Lower leg skin (tissue), 4 donors: ENCODE results near the gene AKR1C4. TPM values are rescaled to one million over a fixed set of nuclear protein-coding genes. Genes with fewer than 3 reads are reported as not detected.

Source experiments
- DNase-seq, 2 donors: peaks; one replicate each; pipeline ENCODE4 v3.0.0-alpha.2; 2019; ENCODE audit warnings: low spot score in 2 of 2
- H3K4me3 ChIP-seq: fragments of 200-600 bp; sonication (generic); 2 replicates; pipeline ENCODE4 v1.5.1; 2017; ENCODE audit warnings: mild to moderate bottlenecking, low read depth; ENCODE audit not compliant: poor library complexity, severe bottlenecking
- CTCF ChIP-seq, 3 donors: fragments of 450-650 bp; IDR thresholded peaks; one replicate each; pipeline ENCODE4 v1.5.1; 2016; ENCODE audit warnings: antibody characterized with exemption in 3 of 3, mild to moderate bottlenecking in 3 of 3, moderate library complexity in 2 of 3
- POLR2A ChIP-seq, 2 donors: fragments of 450-650 bp; IDR thresholded peaks; one replicate each; pipeline ENCODE4 v1.6.1; 2016 to 2017; ENCODE audit warnings: antibody characterized with exemption in 2 of 2, mild to moderate bottlenecking in 1 of 2, moderate library complexity in 1 of 2
- WGBS, 2 donors: methylation state at CpG; one replicate each; pipeline ENCODE4 v1.1.5; 2018; 5-methylcytosine and 5-hydroxymethylcytosine counted together
- intact Hi-C: fragments of 100-400 bp; cut with DNase I; formaldehyde crosslinking; loops from one replicate; pipeline ENCODE4 v1.15.0; 2023; ENCODE audit warnings: low total_unique reads
- total RNA-seq, 4 donors: library from RNA; depleted of rRNA; stranded (reverse); fragments of >200 nt; gene quantifications; one replicate each; pipeline ENCODE4 v1.1.0, GENCODE V29; 2016

Gene AKR1C4
- total RNA-seq, 4 donors from 2014 or later = not detected

GRCh38 chr10:5266804-5267203, 70.2 kb downstream of the AKR1C4 start:
- intact Hi-C loops = no loop called here
- 100% methylated on average over 1 of the region's 1 CpG for WGBS, 2 donors
- DNase-seq = no peak
- H3K4me3 ChIP-seq = no peak overlapping the region
- TF ChIP-seq CTCF (IDR thresholded peaks at IDR 0.05) (no peak), POLR2A (IDR thresholded peaks at IDR 0.05) (no peak)

- no peak for TF ChIP-seq CTCF (IDR thresholded peaks at IDR 0.05)
- no peak for TF ChIP-seq POLR2A (IDR thresholded peaks at IDR 0.05)
- DNase-seq = no peak
- intact Hi-C loops = no loop called here
- no peak overlapping the region for H3K4me3 ChIP-seq
These were observed 71.6 kb downstream of the AKR1C4 start for GRCh38 chr10:5268234-5268633.

Other genes with a start within 250 kb of the AKR1C4 start
- gene AKR1C1, start 233.4 kb upstream of the AKR1C4 start, total RNA-seq = 10 to 100 TPM; 16.3 to 44.4 (median 31.3) TPM
- gene AKR1C2, start 193.0 kb upstream of the AKR1C4 start, total RNA-seq = 10 to 100 TPM in 3 of 4 donors, 1 to 10 TPM in 1; 9.3 to 27.5 (median 20.1) TPM
- 10 to 100 TPM; 17.2 to 38.7 (median 29.6) TPM for gene AKR1C3, start 102.4 kb upstream of the AKR1C4 start, total RNA-seq
- not detected for gene AKR1C8, start 11.7 kb upstream of the AKR1C4 start, total RNA-seq
- not detected for gene UCN3, start 168.1 kb downstream of the AKR1C4 start, total RNA-seq
- gene TUBAL3, start 208.0 kb downstream of the AKR1C4 start, total RNA-seq = 1 to 10 TPM in 1 of 4 donors, under 1 TPM in 1, not detected in 2; 0.93 to 1.0 TPM
- 100 to 1,000 TPM in 1 of 4 donors, 10 to 100 TPM in 3; 64.3 to 124 (median 77.2) TPM for gene NET1, start 215.7 kb downstream of the AKR1C4 start, total RNA-seq